Measurements from ENCODE around the gene DIP2C. TPM values are rescaled to one million over a fixed set of nuclear protein-coding genes. Genes with fewer than 3 reads are reported as not detected.
"Not testable (repeated sequence)": the region's sequence is repeated elsewhere in the genome, so short reads cannot be mapped to it uniquely, and the experiment has no call there.

The DIP2C gene
- total RNA-seq, 2 donors from 2014 or later, result 21.1 to 23.8 TPM

DNA sequence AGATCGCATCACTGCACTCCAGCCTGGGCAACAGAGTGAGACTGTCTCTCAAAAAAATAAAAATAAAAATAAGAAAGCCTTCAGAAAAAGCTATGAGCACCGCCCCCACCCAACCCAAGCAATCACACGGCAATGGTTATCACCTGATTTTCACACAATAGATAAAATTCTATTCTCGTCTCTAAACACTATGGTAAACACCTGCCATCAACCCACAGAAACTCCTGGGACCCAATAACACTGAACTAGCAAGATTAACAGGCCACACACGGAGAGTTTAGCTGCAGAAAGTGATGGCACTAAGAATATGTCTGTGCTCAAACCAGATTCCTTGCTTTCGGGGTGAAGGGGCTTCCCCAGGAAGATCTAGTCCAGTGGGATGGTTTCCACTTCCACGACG lies 173.8 kb downstream of the DIP2C start:
- DNase-seq (ENCODE audit: low spot score), result no peak
- H3K27me3 ChIP-seq, result no peaks in the 10 kb centered on the region
- H3K27ac ChIP-seq, result no peak overlapping the region
- no peak overlapping the region for H3K4me3 ChIP-seq
- H3K9me3 ChIP-seq, result no peaks in the 10 kb centered on the region
- TF ChIP-seq, protein P1, sequence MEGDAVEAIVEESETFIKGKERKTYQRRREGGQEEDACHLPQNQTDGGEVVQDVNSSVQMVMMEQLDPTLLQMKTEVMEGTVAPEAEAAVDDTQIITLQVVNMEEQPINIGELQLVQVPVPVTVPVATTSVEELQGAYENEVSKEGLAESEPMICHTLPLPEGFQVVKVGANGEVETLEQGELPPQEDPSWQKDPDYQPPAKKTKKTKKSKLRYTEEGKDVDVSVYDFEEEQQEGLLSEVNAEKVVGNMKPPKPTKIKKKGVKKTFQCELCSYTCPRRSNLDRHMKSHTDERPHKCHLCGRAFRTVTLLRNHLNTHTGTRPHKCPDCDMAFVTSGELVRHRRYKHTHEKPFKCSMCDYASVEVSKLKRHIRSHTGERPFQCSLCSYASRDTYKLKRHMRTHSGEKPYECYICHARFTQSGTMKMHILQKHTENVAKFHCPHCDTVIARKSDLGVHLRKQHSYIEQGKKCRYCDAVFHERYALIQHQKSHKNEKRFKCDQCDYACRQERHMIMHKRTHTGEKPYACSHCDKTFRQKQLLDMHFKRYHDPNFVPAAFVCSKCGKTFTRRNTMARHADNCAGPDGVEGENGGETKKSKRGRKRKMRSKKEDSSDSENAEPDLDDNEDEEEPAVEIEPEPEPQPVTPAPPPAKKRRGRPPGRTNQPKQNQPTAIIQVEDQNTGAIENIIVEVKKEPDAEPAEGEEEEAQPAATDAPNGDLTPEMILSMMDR (IDR thresholded peaks at IDR 0.05), result no peak
- H3K36me3 ChIP-seq, result no peaks in the 10 kb centered on the region
- H3K4me1 ChIP-seq, result peaks cover 0 to 26% of the 10 kb centered on the region in 2 donors

DNA sequence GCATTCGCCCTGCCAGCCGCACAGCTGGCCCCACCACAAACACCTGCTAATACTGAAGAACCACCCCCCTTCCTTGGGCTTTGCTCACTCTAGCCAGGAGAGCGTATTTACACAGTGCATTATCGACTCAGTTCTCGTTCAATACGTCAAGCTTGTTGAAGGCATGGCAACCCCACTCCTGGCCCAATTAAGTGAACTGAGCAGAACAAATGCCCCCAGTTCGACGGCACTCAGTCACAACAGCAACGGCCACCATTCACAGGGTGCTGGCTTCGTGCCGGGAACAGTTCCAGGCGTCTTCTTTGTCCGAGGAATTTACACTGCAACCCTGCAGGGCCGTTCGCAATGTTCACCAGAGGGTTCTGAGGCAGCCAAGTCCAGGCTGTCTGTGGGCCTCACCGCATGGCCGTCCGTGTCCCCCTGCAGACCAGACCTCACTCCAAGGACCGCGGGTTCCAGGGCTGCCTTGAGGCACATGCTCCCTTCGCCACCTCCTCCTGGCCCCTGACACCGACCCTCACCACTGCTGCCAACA lies 175.3 kb downstream of the DIP2C start:
- Histone ChIP-seq H3K36me3 (no peaks in the 10 kb centered on the region), H3K4me3 (no peak overlapping the region), H3K27ac (no peak overlapping the region), H3K27me3 (no peaks in the 10 kb centered on the region), H3K9me3 (no peaks in the 10 kb centered on the region), H3K4me1 (peaks cover 0 to 34% of the 10 kb centered on the region in 2 donors)
- TF ChIP-seq, protein P1 (IDR thresholded peaks at IDR 0.05), result no peak
- DNase-seq (ENCODE audit: low spot score), result no peak

DNA sequence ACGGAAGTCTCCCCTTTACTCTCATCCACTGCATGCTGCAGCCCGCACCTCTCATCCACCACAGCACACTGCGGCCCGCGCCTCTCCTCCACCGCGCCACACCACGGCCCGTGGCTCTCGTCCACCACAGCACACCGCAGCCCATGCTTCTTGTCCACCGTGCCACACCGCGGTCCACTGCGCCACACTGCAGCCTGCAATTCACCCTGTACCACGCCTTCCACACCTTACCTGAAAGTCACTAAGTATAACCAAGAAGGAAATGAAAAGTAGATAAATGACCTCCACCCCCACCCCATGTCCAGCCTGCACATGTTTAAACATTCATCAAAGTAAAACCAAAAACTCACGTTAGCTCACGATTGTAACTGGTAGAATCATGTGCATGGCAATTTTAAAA lies 176.1 kb downstream of the DIP2C start:
- no peak for DNase-seq (ENCODE audit: low spot score)
- Histone ChIP-seq H3K4me1 (peaks cover 0 to 40% of the 10 kb centered on the region in 2 donors), H3K9me3 (no peaks in the 10 kb centered on the region), H3K36me3 (no peaks in the 10 kb centered on the region), H3K4me3 (no peak overlapping the region), H3K27me3 (no peaks in the 10 kb centered on the region), H3K27ac (no peak overlapping the region)
- TF ChIP-seq, protein P1 (IDR thresholded peaks at IDR 0.05), result no peak

DNA sequence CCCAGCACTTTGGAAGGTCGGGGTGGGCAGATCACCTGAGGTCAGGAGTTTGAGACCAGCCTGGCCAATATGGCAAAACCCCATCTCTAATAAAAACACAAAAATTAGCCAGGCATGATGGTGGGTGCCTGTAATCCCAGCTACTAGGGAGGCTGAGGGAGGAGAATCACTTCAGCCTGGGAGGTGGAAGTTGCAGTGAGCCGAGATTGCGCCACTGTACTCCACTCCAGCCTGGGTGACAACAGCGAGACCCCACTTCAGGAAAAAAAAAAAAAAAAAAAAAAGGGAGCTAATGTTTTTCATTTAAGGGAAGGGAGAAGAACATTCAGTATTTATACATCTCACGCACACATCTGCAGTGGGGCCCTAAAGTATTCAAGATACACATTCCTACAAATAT lies 176.8 kb downstream of the DIP2C start:
- H3K4me1 ChIP-seq, result peaks cover 0 to 40% of the 10 kb centered on the region in 2 donors
- H3K4me3 ChIP-seq; H3K36me3 ChIP-seq; DNase-seq (ENCODE audit: low spot score); H3K27me3 ChIP-seq; H3K9me3 ChIP-seq; H3K27ac ChIP-seq: not testable (repeated sequence)

DNA sequence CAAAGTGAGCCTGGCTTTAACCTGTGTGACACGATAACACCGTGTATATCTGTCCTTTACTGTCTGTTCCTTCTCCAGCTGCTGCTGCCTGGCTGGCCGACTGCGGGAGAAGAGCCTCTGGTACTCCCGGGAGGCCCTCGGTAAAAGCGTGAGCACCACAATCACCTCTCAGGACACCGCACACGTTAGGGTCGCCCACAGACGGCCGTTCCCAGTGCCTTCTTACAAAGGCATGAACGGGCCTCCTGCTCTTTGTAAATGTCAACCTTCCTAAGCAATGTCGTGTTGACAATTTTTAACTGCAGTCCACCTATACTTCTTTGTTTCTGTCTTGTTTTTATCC lies 177.6 kb downstream of the DIP2C start:
- peak overlapping the region; percentile 48 to 78 for H3K27ac ChIP-seq
- peaks cover 0 to 40% of the 10 kb centered on the region in 2 donors for H3K4me1 ChIP-seq
- H3K36me3 ChIP-seq, result no peaks in the 10 kb centered on the region
- no peak overlapping the region for H3K4me3 ChIP-seq
- H3K27me3 ChIP-seq, result no peaks in the 10 kb centered on the region
- TF ChIP-seq, protein P1 (IDR thresholded peaks at IDR 0.05), result no peak
- DNase-seq (ENCODE audit: low spot score), result no peak
- no peaks in the 10 kb centered on the region for H3K9me3 ChIP-seq

DNA sequence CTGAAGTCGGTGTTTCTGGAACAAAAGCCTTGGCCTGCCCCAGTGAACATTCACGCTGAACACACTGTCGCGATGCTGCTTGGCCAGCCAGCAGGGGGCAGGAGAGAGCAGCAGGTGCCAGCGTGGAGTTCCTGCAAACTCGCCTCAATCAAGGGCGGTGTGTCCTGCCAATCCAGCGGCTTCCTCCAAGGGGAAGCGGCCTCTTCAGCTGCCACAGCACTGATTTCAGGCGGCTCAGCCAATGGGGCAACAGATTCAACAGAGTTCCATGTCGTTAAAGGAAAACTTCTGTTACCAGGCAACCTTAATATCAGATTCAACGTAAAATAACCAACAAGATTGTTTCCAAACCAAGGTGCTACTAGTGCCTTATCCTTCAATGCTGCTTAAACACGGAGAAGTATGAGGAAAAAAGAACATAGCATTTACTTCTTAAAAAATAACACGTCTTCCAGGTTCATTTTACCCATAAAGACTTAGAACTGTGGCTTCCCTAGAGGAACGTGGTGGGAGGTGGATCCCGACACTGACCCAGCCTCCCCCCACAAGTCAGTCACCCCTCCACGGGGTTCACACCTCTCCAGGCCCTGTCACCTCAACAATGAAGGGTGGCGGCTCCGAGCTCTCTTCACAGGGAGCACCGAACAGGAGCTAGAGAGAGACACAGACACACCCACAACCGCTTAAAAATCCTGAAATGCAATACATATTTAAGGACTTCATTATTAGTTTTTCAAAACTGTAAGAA lies 178.2 kb downstream of the DIP2C start:
- TF ChIP-seq, protein P1 (IDR thresholded peaks at IDR 0.05), result peak; percentile 91 to 97
- Histone ChIP-seq H3K9me3 (no peaks in the 10 kb centered on the region), H3K36me3 (no peaks in the 10 kb centered on the region), H3K4me3 (no peak overlapping the region), H3K4me1 (peaks cover 0 to 45% of the 10 kb centered on the region in 2 donors), H3K27ac (peak overlapping the region; percentile 48 to 78), H3K27me3 (no peaks in the 10 kb centered on the region)
- DNase-seq (ENCODE audit: low spot score), result peak; percentile 95
